Fibroblast of villous mesenchyme (primary cell): Measurements from ENCODE around the gene ARIH2. TPM values are rescaled to one million over a fixed set of nuclear protein-coding genes. Genes with fewer than 3 reads are reported as not detected.
A peak's percentile ranks its signal among the peaks of the same experiment; 100 is the strongest.
"Not testable (repeated sequence)": the region's sequence is repeated elsewhere in the genome, so short reads cannot be mapped to it uniquely, and the experiment has no call there.

ENCODE experiments used
- DNase-seq: peaks from one replicate; pipeline ENCODE4 v3.0.0-alpha.2; 2010; ENCODE audit warnings: low read depth
- H3K4me3 ChIP-seq: 2 replicates; pipeline ENCODE4 v1.5.1; 2011; ENCODE audit warnings: low read depth, mild to moderate bottlenecking, low read length
- total RNA-seq: library from RNA; depleted of rRNA; stranded (reverse); fragments of >200 nt; gene quantifications from 2 replicates; pipeline ENCODE4 v1.2.3, GENCODE V29; 2012
- TF ChIP-seq, protein P1 (sequence below): IDR thresholded peaks from 2 replicates; pipeline ENCODE4 v1.5.1; 2012; ENCODE audit warnings: low read depth, mild to moderate bottlenecking, low read length; ENCODE audit not compliant: insufficient read depth

The ARIH2 gene
- total RNA-seq, 1 donor, result 87.2 TPM

DNA sequence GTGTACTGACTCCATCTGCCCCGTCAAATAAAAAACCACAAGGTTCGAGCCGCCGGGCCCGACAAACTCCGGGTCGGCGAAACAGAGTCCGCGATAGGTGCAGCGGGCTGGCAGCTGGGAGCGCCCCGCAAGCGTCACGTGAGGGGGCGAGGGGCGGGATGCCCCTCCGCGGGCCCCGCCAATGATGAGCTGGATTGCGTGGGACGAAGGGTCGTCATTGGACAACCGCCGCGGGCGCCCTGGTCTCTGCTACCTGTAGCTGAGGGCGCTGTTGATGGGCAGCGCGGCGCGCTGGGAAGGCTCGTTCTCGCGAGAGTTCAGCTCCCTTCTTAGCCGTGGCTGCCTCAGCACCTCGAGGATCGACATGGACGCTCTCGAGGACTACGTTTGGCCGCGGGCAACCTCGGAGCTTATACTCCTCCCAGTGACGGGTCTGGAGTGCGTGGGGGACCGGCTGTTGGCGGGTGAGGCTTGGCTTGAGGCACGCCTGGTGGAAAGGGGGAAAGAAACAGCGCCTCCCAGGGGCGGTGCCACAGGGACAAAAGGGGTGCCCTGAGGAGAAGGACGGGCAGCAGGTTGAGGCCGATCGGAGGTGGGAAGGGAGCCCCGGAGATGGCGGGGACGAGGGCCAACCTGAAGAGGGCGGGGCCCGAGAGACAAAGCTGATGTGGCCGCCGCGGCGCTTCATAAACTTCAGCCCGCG, 88.6 kb downstream of the ARIH2 start, which contains the start of gene WDR6:
Gene WDR6 (plus strand): TSS at position 324 of the 703 bp plus-strand sequence. CDS start 41 bp downstream, at position 365.
- peak; percentile 98 for DNase-seq
- TF ChIP-seq, protein P1, sequence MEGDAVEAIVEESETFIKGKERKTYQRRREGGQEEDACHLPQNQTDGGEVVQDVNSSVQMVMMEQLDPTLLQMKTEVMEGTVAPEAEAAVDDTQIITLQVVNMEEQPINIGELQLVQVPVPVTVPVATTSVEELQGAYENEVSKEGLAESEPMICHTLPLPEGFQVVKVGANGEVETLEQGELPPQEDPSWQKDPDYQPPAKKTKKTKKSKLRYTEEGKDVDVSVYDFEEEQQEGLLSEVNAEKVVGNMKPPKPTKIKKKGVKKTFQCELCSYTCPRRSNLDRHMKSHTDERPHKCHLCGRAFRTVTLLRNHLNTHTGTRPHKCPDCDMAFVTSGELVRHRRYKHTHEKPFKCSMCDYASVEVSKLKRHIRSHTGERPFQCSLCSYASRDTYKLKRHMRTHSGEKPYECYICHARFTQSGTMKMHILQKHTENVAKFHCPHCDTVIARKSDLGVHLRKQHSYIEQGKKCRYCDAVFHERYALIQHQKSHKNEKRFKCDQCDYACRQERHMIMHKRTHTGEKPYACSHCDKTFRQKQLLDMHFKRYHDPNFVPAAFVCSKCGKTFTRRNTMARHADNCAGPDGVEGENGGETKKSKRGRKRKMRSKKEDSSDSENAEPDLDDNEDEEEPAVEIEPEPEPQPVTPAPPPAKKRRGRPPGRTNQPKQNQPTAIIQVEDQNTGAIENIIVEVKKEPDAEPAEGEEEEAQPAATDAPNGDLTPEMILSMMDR, result peak; percentile 49
- peak within 1 kb of the TSS; percentile 87 for H3K4me3 ChIP-seq

DNA sequence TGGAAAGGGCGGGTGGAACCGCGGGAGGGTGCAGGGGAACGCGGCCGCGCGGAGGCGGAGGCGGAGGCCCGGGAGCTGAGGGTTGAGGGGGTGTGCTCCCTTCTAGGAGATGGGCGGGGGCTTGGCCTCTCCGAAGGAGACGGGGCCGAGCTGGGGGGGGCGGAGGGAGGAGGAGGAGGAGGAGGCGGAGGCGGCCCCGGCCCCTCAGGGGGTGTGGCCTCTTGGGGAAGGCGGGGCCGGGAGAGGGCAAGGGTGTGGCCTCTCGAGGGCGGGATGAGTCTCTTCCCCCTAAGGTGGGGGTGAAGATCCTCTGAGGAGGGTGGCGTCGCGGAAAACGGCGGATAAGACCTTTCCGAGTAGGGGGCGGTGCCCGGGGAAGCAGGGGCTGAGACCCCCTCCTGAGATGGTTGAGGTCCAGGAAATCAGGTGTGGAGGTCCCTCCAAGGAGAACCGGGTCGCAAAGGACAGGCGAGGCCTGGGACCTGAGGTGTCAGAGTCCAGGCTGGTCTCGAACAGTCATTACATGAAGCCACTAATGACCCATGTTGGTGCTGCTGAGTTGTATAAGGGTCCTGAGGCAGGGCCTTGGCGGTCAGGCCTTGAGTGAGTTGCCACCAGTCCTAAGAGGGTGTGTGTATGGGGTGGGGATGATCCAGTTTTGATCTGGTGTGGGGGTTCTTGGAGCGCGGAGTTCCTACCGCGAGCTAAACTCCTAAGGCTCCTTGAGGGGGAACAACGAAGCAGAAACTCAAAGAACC, 89.3 kb downstream of the ARIH2 start:
- peak; percentile 91 for DNase-seq
- peak overlapping the region; percentile 87 for H3K4me3 ChIP-seq
- TF ChIP-seq, protein P1, result no peak

DNA sequence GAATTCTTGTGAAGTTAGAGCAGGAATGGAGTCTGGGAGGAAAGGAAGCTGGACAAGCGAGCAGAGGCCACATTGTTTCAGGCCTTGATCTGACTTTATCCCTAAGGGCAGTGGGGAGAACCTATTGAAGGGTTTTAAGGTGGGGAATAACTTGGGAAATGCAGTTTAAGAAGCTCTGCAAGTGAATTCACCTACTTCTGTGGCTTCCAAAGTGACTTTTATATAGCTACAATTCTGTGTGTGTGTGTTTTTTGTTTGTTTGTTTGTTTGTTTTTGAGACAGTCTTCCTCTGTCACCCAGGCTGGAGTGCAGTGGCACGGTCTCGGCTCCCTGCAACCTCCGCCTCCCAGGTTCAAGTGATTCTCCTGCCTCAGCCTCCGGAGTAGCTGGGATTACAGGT, 90.0 kb downstream of the ARIH2 start:
- peak overlapping the region; percentile 87 for H3K4me3 ChIP-seq
- not testable (repeated sequence) for DNase-seq

DNA sequence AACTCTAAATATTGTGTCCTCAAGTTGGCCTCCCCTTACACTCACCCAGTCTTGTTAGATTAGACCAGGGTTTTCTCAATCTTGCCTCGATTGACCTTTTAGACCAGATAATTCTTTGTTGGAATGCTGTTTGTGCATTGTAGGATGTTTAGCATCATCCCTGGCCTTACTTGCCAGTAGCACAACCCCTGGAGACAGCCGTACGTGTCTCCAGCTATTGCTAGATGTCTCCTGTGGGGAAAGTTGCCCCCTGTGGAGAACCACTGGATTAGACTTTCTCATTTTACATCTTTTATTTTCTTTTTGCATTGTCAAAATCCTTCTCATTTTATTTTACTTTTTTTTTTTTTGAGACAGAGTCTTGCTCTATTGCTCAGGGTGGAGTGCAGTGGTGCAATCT, 90.8 kb downstream of the ARIH2 start:
- H3K4me3 ChIP-seq, result no peak overlapping the region
- DNase-seq, result no peak
- TF ChIP-seq, protein P1, result no peak

DNA sequence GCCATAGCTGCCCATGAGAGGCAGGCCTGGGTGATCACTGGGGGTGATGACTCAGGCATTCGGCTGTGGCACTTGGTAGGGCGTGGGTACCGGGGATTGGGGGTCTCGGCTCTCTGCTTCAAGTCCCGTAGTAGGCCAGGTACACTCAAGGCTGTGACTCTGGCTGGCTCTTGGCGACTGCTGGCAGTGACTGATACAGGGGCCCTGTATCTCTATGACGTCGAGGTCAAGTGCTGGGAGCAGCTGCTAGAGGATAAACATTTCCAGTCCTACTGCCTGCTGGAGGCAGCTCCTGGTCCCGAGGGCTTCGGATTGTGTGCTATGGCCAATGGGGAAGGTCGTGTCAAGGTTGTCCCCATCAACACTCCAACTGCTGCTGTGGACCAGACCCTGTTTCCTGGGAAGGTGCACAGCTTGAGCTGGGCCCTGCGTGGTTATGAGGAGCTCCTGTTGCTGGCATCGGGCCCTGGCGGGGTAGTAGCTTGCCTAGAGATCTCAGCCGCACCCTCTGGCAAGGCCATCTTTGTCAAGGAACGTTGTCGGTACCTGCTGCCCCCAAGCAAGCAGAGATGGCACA, 93.9 kb downstream of the ARIH2 start:
- no peak overlapping the region for H3K4me3 ChIP-seq
- DNase-seq, result no peak
- TF ChIP-seq, protein P1, result no peak

DNA sequence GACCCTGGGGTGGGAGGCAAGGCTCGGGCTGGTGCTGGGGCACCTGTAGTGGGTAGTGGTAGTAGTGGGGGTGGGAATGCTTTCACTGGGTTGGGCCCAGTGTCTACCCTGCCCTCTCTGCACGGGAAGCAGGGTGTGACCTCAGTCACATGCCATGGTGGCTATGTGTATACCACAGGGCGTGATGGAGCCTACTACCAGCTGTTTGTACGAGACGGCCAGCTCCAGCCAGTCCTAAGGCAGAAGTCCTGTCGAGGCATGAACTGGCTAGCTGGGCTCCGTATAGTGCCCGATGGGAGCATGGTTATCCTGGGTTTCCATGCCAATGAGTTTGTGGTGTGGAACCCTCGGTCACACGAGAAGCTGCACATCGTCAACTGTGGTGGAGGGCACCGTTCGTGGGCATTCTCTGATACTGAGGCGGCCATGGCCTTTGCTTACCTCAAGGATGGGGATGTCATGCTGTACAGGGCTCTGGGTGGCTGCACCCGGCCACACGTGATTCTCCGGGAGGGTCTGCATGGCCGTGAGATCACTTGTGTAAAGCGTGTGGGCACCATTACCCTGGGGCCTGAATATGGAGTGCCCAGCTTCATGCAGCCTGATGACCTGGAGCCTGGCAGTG, 94.6 kb downstream of the ARIH2 start:
- TF ChIP-seq, protein P1, result no peak

More for the DNA sequence above, 94.6 kb downstream of the ARIH2 start:
- no peak overlapping the region for H3K4me3 ChIP-seq
- no peak for DNase-seq
